ENCODE data around the gene VGLL3. TPM values are rescaled to one million over a fixed set of nuclear protein-coding genes. Genes with fewer than 3 reads are reported as not detected.

VGLL3 gene
- total and polyA plus RNA-seq, 2 donors from 2014 or later: 0.30 to 4.2 TPM

- intact Hi-C loops (cut with DNase I): no loop called here
- no peaks in the 10 kb centered on the region for H3K4me1 ChIP-seq (ENCODE audit: control insufficient read depth in 2 of 3, insufficient read depth in 2 of 3, low read depth in 1 of 3, low read length in 3 of 3)
Measured at GRCh38 chr3:86937306-86937791, 53.6 kb downstream of the VGLL3 start.

GRCh38 chr3:86934851-86935250 is 56.1 kb downstream of the VGLL3 start:
- intact Hi-C loops (cut with DNase I): no loop called here
- TF ChIP-seq CTCF (IDR thresholded peaks at IDR 0.05; ENCODE audit: borderline replicate concordance, extremely low read depth, insufficient read depth): no peak
- Histone ChIP-seq H3K9ac (ENCODE audit: low read length in 3 of 3) (no peak overlapping the region), H3K4me3 (ENCODE audit: low read length in 3 of 3) (no peak overlapping the region), H3K27me3 (ENCODE audit: control insufficient read depth, insufficient read depth, low read length) (no peaks in the 10 kb centered on the region), H3K9me3 (ENCODE audit: control insufficient read depth in 2 of 3, insufficient read depth in 1 of 3, low read length in 3 of 3) (no peaks in the 10 kb centered on the region), H3K4me1 (ENCODE audit: control insufficient read depth in 2 of 3, insufficient read depth in 2 of 3, low read depth in 1 of 3, low read length in 3 of 3) (no peaks in the 10 kb centered on the region), H3K27ac (ENCODE audit: low read depth in 2 of 2, low read length in 2 of 2) (no peak overlapping the region), H3K36me3 (ENCODE audit: control insufficient read depth in 2 of 3, insufficient read depth in 3 of 3, low read length in 3 of 3) (no peaks in the 10 kb centered on the region)
- DNase-seq (no peak), FAIRE-seq (no peak)

More at GRCh38 chr3:86937306-86937791, 53.6 kb downstream of the VGLL3 start:
- Histone ChIP-seq H3K27me3 (ENCODE audit: control insufficient read depth, insufficient read depth, low read length) (no peaks in the 10 kb centered on the region), H3K9me3 (ENCODE audit: control insufficient read depth in 2 of 3, insufficient read depth in 1 of 3, low read length in 3 of 3) (no peaks in the 10 kb centered on the region), H3K4me3 (ENCODE audit: low read length in 3 of 3) (no peak overlapping the region), H3K36me3 (ENCODE audit: control insufficient read depth in 2 of 3, insufficient read depth in 3 of 3, low read length in 3 of 3) (no peaks in the 10 kb centered on the region), H3K27ac (ENCODE audit: low read depth in 2 of 2, low read length in 2 of 2) (no peak overlapping the region), H3K9ac (ENCODE audit: low read length in 3 of 3) (no peak overlapping the region)
- DNase-seq: no peak
- no peak for TF ChIP-seq CTCF (IDR thresholded peaks at IDR 0.05; ENCODE audit: borderline replicate concordance, extremely low read depth, insufficient read depth)
- FAIRE-seq: no peak

GRCh38 chr3:86930831-86931230 is 60.1 kb downstream of the VGLL3 start:
- Histone ChIP-seq H3K9me3 (ENCODE audit: control insufficient read depth in 2 of 3, insufficient read depth in 1 of 3, low read length in 3 of 3) (no peaks in the 10 kb centered on the region), H3K27me3 (ENCODE audit: control insufficient read depth, insufficient read depth, low read length) (no peaks in the 10 kb centered on the region), H3K36me3 (ENCODE audit: control insufficient read depth in 2 of 3, insufficient read depth in 3 of 3, low read length in 3 of 3) (no peaks in the 10 kb centered on the region), H3K4me1 (ENCODE audit: control insufficient read depth in 2 of 3, insufficient read depth in 2 of 3, low read depth in 1 of 3, low read length in 3 of 3) (no peaks in the 10 kb centered on the region), H3K27ac (ENCODE audit: low read depth in 2 of 2, low read length in 2 of 2) (no peak overlapping the region), H3K9ac (ENCODE audit: low read length in 3 of 3) (no peak overlapping the region), H3K4me3 (ENCODE audit: low read length in 3 of 3) (no peak overlapping the region)
- intact Hi-C loops (cut with DNase I): no loop called here
- TF ChIP-seq CTCF (IDR thresholded peaks at IDR 0.05; ENCODE audit: borderline replicate concordance, extremely low read depth, insufficient read depth): no peak
- FAIRE-seq: no peak
- no peak for DNase-seq

GRCh38 chr3:86930181-86930580 is 60.8 kb downstream of the VGLL3 start:
- intact Hi-C loops (cut with DNase I): no loop called here
- Histone ChIP-seq H3K36me3 (ENCODE audit: control insufficient read depth in 2 of 3, insufficient read depth in 3 of 3, low read length in 3 of 3) (no peaks in the 10 kb centered on the region), H3K27me3 (ENCODE audit: control insufficient read depth, insufficient read depth, low read length) (no peaks in the 10 kb centered on the region), H3K27ac (ENCODE audit: low read depth in 2 of 2, low read length in 2 of 2) (no peak overlapping the region), H3K9ac (ENCODE audit: low read length in 3 of 3) (no peak overlapping the region), H3K9me3 (ENCODE audit: control insufficient read depth in 2 of 3, insufficient read depth in 1 of 3, low read length in 3 of 3) (no peaks in the 10 kb centered on the region), H3K4me1 (ENCODE audit: control insufficient read depth in 2 of 3, insufficient read depth in 2 of 3, low read depth in 1 of 3, low read length in 3 of 3) (no peaks in the 10 kb centered on the region), H3K4me3 (ENCODE audit: low read length in 3 of 3) (no peak overlapping the region)
- FAIRE-seq (no peak), DNase-seq (no peak)
- no peak for TF ChIP-seq CTCF (IDR thresholded peaks at IDR 0.05; ENCODE audit: borderline replicate concordance, extremely low read depth, insufficient read depth)
